ENCODE data around the gene FOXN1.

Gene FOXN1

DNA sequence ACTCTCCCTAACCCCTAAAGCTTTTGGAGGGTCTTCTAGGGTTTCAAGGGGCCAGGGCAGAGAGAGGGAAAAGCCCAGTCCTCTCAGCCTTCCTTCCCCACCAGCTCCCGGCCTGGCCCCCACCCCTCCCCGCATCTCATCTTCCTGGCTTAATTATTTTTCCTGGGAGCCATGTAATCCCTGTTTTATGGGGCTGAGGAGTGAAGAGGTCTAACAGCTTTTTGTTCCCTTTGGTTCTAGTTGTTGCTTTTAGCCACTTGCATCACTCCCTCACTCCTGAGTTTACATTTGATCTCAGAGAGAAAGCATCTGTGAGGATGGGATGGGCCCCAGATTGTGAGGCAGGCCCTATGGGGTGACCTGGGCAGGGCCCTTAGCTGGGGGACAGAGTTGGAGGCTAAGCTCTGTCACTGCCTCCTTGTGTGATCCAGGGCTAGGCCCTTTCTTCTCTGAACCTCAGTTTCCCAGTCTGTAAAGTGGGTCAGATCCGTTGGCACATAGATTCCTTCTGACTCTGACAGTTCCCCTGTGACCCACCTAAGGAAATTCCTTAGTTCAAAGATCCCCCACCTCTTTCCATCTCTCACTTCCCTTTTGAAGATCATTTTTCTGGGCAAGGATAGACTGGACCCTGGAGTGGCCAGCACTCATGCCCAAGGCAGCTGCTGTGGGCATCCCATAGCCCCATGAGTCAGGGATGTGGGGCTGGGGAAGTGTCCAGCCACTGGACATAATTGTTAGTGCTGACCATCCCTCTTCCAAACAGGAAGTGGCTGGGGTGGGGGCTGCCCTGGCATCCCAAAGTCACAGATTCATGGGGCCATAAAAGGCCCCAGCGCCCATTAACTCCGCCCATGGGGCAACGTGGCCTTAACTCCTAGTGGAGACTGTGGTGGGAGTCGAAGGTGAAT lies 26.2 kb downstream of the FOXN1 start:
- TF ChIP-seq, protein P1, sequence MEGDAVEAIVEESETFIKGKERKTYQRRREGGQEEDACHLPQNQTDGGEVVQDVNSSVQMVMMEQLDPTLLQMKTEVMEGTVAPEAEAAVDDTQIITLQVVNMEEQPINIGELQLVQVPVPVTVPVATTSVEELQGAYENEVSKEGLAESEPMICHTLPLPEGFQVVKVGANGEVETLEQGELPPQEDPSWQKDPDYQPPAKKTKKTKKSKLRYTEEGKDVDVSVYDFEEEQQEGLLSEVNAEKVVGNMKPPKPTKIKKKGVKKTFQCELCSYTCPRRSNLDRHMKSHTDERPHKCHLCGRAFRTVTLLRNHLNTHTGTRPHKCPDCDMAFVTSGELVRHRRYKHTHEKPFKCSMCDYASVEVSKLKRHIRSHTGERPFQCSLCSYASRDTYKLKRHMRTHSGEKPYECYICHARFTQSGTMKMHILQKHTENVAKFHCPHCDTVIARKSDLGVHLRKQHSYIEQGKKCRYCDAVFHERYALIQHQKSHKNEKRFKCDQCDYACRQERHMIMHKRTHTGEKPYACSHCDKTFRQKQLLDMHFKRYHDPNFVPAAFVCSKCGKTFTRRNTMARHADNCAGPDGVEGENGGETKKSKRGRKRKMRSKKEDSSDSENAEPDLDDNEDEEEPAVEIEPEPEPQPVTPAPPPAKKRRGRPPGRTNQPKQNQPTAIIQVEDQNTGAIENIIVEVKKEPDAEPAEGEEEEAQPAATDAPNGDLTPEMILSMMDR (IDR thresholded peaks at IDR 0.05; ENCODE audit: control insufficient read depth, extremely low read depth, insufficient read depth) = no peak
- H3K4me3 ChIP-seq (ENCODE audit: low read depth, low read length) = no peak overlapping the region
- DNase-seq (ENCODE audit: low read depth) = no peak

DNA sequence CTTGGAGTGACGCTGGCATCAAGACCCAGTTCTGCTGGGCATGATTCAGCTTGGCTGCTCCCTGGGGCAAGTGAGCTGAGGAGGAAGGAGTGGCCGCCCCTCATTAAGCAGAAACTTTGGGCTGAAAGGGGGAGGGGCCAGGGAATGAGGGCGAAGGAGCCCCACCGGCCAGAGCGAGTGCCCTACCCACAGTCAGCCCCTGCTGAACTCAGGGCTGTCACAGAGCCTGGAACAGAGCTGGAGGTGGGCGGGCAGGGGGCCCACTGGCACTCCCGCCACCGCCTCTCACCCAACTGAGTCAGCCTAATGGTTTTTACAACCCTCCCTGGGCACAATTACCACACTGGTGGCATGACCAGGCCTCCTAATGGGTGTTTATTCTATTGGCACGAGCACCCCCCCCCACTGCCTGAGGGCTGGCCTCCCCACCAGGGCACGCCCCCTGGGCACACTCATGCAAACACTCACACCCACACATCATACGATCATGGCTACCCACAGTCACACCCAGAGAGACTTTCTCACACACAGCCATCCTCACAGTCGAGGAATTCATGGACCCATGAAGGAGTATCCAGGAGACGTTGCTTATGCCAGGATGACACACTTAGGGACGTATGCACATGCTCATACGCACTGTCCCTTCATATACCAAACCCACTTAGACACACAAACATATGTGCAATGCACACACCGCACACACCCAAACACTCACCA lies 27.1 kb downstream of the FOXN1 start:
- DNase-seq (ENCODE audit: low read depth) = no peak
- H3K4me3 ChIP-seq (ENCODE audit: low read depth, low read length) = no peak overlapping the region
- TF ChIP-seq, protein P1 (IDR thresholded peaks at IDR 0.05; ENCODE audit: control insufficient read depth, extremely low read depth, insufficient read depth) = no peak

DNA sequence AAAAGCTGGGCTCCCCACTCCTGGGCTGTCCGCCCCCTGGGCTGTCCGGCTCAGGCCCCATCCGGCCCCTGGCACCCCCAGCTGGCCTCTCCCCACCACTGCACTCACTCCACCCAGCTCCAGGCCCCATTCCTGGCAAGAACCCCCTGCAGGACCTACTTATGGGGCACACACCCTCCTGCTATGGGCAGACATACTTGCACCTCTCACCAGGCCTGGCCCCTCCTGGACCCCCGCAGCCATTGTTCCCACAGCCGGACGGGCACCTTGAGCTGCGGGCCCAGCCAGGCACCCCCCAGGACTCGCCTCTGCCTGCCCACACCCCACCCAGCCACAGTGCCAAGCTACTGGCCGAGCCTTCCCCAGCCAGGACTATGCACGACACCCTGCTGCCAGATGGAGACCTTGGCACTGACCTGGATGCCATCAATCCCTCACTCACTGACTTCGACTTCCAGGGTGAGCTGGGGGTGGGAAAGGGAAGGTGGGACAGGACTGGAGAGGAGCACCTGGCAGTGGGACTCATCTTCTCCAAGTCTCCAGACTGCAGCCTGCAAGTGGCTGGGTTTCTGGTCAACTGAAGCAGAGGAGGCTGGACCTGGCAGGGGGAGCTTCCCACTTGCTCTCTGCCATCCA lies 28.7 kb downstream of the FOXN1 start:
- H3K4me3 ChIP-seq (ENCODE audit: low read depth, low read length) = no peak overlapping the region
- no peak for DNase-seq (ENCODE audit: low read depth)
- TF ChIP-seq, protein P1 (IDR thresholded peaks at IDR 0.05; ENCODE audit: control insufficient read depth, extremely low read depth, insufficient read depth) = no peak

DNA sequence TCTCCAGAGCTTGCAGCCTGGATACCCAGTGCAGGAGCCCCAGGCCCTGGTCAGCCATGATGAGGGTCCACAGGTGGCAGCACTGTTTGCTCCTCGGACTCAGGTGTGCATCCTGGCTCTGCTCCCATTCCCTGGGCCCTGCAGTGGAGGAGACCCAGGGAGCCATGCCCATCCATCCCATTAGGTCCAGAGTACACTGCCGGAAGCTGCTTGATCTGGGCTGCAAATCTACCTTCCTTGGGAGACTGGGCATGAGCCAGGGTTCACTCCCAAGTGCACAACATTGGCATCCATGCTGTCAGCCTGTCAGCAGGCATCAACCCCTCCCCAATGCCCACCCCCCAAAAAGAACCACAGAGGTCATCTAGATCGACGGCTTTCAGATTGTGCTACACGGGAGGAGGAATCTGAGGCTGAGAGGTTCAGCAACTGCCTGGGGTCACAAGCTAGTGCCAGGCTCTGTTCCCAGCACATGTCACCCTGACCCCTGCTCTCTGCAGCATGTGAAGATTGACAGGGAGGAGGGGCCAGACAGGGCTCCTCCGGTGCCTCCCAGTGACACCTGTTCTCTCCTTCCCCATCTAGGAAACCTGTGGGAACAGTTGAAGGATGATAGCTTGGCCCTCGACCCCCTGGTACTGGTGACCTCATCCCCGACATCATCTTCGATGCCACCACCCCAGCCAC lies 30.5 kb downstream of the FOXN1 start:
- TF ChIP-seq, protein P1 (IDR thresholded peaks at IDR 0.05; ENCODE audit: control insufficient read depth, extremely low read depth, insufficient read depth) = no peak
- no peak overlapping the region for H3K4me3 ChIP-seq (ENCODE audit: low read depth, low read length)
- DNase-seq (ENCODE audit: low read depth) = no peak

DNA sequence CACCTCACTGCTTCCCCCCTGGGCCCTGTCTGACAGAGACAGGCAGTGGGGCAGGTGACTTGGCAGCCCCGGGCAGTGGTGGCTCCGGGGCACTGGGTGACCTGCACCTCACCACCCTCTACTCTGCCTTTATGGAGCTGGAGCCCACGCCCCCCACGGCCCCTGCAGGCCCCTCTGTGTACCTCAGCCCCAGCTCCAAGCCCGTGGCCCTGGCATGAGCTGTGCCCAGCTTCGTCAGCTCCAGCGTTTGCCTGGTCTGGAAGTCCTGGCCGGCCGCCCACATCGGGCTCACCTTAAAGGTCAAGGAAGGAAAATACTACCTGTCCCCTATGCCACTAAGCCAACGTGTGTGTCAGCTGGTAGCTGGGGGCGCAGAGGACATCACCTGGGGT lies 31.1 kb downstream of the FOXN1 start:
- no peak for DNase-seq (ENCODE audit: low read depth)
- TF ChIP-seq, protein P1 (IDR thresholded peaks at IDR 0.05; ENCODE audit: control insufficient read depth, extremely low read depth, insufficient read depth) = no peak
- no peak overlapping the region for H3K4me3 ChIP-seq (ENCODE audit: low read depth, low read length)

DNA sequence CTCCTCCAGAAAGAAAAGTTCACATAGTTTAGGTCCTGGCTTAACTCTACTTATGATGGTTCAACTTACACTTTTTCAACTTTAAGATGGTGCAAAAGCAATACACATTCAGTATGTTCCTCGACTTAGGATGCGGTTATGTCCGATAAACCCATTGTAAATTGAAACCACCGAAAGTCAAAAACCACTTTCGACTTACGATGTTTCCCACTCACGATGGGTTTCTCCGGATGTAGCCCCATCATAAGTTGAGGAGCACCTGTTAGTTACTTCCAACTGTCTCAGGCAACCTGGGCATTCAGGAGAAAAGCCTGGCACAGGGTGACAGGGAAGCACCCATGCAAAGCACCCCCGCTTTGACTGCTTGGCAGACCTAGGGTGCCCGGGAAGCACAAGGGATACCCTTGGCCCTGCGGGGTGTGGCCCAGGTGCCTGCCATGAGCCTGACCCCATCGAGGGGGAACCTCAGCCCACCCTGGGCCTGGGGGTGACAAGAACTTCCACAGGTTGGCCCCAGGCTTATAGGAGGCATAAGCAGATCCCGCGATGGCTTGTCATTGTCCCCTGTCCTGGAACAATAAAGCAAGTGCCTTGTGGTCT lies 32.2 kb downstream of the FOXN1 start:
- DNase-seq (ENCODE audit: low read depth) = no peak
- no peak overlapping the region for H3K4me3 ChIP-seq (ENCODE audit: low read depth, low read length)
- TF ChIP-seq, protein P1 (IDR thresholded peaks at IDR 0.05; ENCODE audit: control insufficient read depth, extremely low read depth, insufficient read depth) = no peak

Measured in LNCaP clone FGC (cell line).